HL-60 (cell line): ENCODE measurements around the gene MYO1A.

ENCODE experiments used
- CTCF ChIP-seq: IDR thresholded peaks from one replicate; pipeline ENCODE4 v1.5.1; 2011; ENCODE audit warnings: low read length, control low read depth, inconsistent platforms; ENCODE audit not compliant: insufficient read depth
- POLR2AphosphoS5 ChIP-seq: IDR thresholded peaks from 2 replicates; pipeline ENCODE4 v1.6.1; 2012; ENCODE audit warnings: low read depth
- TF ChIP-seq, protein P1 (sequence below): IDR thresholded peaks from 2 replicates; pipeline ENCODE4 v1.6.1; 2012; ENCODE audit warnings: low read depth; ENCODE audit not compliant: insufficient replicate concordance

GRCh38 chr12:57010627-57011247 is 39.2 kb downstream of the MYO1A start:
- TF ChIP-seq CTCF = no peak
- TF ChIP-seq, protein P1, sequence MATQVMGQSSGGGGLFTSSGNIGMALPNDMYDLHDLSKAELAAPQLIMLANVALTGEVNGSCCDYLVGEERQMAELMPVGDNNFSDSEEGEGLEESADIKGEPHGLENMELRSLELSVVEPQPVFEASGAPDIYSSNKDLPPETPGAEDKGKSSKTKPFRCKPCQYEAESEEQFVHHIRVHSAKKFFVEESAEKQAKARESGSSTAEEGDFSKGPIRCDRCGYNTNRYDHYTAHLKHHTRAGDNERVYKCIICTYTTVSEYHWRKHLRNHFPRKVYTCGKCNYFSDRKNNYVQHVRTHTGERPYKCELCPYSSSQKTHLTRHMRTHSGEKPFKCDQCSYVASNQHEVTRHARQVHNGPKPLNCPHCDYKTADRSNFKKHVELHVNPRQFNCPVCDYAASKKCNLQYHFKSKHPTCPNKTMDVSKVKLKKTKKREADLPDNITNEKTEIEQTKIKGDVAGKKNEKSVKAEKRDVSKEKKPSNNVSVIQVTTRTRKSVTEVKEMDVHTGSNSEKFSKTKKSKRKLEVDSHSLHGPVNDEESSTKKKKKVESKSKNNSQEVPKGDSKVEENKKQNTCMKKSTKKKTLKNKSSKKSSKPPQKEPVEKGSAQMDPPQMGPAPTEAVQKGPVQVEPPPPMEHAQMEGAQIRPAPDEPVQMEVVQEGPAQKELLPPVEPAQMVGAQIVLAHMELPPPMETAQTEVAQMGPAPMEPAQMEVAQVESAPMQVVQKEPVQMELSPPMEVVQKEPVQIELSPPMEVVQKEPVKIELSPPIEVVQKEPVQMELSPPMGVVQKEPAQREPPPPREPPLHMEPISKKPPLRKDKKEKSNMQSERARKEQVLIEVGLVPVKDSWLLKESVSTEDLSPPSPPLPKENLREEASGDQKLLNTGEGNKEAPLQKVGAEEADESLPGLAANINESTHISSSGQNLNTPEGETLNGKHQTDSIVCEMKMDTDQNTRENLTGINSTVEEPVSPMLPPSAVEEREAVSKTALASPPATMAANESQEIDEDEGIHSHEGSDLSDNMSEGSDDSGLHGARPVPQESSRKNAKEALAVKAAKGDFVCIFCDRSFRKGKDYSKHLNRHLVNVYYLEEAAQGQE = no peak
- no peak for TF ChIP-seq POLR2AphosphoS5
